ENCODE data around the gene RBM5.

- no peak for TF ChIP-seq CTCF (IDR thresholded peaks at IDR 0.05; ENCODE audit: low read length)
- no peak for TF ChIP-seq EZH2 (IDR thresholded peaks at IDR 0.05; ENCODE audit: borderline replicate concordance, low read length)
Measured at GRCh38 chr3:50125541-50126286, 37.0 kb downstream of the RBM5 start.

All from OCI-LY1 (cell line).